Epithelial cell of prostate (primary cell): ENCODE measurements around the gene MRPS2.
"Not testable (repeated sequence)": the region's sequence is repeated elsewhere in the genome, so short reads cannot be mapped to it uniquely, and the experiment has no call there.

Experiments used
- DNase-seq: peaks from one replicate; pipeline ENCODE4 v3.0.0-alpha.2; 2011; ENCODE audit warnings: low read depth, low spot score
- H3K27ac ChIP-seq: fragments of 450-650 bp; 2 replicates; pipeline ENCODE4 v1.5.1; 2017; ENCODE audit warnings: mild to moderate bottlenecking

MRPS2 gene

DNA sequence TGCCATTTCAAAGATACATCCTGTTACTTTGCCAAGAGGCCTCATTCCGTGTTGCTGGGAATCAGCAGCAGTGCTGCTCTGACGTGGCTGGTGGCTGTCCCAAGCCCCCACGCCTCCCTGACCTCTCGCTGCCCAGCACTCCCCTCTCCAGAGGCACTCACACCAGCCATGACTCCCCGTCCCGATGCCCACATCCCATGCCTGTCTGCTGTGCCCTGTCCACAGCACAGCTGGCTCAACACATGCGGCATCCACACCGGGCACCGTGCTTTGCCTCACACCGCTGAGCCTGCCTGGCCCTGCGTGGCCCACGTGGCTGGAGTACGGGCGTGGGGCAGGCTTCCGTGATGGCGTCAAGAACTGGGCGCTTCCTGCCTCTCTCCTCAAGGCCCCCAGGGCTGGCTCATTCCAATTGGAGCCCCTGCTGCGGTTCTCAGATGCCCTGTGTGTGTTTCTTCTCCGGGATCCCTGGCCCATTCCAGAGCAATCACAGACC, 12.9 kb downstream of the MRPS2 start:
- no peak for DNase-seq
- no peak overlapping the region for H3K27ac ChIP-seq

DNA sequence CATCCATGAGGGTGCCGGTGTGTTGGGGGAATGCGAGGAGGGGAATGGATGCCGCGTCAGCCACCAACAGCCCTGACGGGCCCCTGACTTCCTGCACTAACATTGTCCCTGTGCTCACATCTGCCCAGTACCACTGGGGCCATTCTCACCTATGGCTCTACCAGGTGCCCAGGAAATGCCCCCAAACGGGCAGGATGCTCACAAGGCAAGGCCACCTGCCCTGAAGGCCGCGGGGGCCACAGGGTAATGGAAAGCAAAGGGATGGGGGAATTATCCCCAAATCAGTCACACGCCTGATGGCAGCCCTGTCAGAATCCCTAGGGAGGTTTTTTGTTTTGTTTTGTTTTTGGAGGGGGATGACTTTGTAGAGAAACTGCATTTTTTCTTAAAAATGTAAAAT, 13.4 kb downstream of the MRPS2 start:
- DNase-seq, H3K27ac ChIP-seq: not testable (repeated sequence)

DNA sequence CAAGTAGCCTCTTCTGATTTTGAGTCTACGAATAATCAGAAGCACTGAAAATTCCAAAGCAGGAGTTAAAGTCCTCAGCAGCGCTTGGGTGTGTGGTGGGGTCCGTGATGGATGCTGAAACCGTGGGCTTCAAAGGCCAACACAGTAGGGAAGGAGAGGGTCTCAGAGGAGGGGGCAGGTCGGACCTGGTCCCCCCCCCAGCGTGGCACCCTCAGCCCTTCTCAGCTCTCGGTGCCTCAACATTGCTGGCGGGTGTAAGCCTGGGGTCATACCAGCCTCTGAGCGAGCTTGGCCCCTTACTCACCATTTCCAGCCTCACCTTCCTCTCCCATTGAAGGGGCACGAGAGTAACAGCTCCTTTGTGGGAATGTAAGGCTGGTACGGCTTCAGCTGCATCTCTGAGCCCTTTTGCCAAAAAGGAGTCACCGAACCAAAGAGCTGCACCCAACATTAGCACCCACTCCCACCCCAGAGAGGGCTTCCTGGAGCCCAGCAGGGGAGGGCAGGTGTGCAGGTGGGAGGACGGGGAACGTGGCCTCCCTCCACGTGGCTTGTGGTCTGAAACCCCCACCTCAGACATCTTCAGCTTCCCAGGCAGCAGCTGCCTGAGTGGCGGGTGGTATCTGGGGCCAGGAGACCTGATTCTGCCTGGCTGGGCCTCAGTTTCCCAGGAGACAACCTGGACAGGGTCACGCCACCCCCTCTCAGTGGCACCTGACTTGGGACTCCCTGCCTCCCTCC, 14.0 kb downstream of the MRPS2 start:
- no peak for DNase-seq
- no peak overlapping the region for H3K27ac ChIP-seq

DNA sequence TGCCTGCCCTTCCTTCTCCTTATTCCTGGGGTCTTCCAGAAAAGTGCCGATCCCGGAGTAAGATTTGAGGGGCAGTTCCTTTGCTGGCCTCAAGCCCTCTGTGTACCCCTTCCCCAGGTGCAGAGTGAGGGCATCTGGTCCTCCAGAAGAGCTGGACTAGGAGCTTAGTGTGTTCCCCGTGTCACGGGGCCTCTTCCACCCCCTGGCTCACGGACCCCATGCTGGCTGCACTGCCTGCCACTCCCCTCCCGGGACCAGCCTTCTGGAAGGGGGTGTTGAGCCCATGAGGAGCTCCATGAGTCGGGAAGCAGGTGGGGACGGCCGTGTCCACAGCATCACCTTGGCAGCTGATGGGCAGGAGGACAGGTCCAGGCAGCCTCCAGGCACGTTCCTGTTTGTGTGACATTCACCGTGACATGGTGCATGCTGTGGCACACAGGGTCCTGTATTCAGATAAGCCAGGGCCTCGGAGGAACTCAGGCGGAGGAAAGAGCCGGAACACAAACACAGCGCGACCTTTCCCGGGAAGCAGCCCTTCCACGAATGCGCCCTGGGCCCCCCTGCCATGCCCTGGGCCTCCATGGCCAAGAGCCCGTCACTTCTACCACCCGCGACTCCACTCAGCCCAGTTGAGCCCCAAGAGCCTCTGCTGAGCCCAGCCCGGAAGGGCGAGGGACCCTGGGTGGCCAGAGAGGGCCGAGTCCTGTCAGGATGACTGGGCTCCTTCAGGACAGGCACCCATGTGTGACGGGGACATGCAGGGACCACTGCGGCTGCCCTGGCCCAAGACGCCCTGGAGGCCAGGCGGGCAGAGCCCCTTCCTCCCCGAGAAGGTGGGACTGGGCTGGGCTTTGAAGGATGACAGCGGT, 14.8 kb downstream of the MRPS2 start:
- H3K27ac ChIP-seq, result no peak overlapping the region
- no peak for DNase-seq

DNA sequence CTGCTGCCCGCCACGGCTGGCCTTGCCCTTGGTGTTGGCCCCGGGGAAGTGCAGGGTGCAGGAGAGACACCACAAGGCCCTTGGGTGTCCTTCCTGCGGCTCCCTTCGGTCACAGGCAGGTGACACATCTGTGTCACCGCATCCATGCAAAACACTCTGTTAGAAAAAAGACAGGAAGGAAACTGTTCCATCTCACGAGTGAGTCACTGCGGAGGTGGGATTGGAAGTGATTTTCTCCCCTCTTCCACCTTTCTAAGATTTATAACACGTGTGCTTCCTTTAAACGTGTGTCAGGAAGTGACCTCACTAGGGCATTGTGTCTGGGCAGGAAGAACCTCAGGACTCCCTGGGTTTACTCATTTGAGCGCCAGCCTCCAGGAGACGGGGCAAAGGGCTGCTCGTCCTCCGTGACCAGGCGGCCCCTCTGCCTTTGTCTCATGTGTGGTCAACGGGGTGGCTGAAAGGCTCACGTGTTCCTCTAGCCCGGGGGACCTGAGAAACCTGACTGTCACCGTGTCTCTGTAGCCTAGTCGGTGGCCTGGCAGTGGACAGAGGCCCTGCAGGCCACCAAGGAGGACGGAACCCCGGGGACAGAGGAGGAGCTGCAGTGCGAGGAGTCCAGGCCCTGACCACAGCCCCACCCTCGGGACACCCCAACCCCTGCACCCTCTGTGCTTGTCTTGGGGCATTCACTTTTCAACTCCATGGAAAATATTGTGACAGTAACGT, 15.8 kb downstream of the MRPS2 start:
- no peak for DNase-seq
- H3K27ac ChIP-seq, result no peak overlapping the region

DNA sequence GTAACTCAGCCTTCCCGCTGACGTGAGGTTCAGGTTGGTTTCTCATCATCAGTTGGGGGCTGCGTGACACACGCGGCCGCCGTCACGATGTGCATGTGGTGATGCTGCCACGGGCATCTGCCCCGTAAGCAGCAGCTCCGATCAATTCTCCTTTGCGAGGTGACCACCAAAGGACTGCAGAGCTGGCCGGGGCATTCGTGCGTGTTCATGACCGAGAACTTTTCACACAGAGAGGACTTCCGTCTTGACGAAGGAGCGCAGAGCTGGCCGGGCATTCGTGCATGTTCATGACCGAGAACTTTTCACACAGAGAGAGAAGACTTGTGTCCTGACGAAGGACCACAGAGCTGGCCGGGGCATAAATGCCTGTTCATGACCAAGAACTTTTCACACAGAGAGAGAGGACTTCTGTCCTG, 16.9 kb downstream of the MRPS2 start:
- H3K27ac ChIP-seq, result no peak overlapping the region
- no peak for DNase-seq

DNA sequence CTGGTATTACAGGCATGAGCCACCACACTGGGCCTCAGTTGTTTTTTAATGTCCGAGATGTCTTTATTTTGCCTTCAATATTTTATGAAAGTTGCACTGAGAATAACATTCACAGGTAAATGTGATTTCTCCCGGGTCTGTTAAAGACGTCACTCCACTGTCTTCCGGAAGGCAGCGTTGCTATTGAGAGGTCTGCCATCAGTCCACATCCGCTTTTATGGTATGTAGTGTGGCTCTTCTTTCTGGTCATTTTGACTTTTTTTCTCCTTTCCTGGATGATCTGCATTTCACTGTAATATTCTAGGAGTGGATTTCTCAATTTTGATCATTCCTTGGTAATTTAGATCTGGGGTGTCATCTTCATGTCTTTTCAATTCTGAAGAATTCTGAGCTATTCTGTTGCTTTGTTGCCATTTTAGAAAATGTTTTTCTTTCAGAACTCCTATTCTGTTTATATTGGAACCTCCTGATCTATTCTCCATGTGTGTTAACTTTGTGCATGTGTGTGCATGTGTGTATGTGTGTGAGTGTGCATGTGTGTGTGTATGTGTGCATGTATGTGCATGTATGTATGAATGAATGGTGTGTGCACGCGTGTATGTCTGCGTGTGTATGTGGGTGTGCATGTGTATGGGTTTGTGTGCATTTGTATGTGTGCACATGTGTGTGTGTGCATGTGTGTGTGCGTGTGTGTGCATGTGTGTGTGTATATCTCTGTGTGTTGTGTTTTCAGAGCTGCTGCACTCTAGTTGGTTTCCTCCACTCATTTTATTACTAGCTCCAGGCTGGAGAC, 18.9 kb downstream of the MRPS2 start:
- H3K27ac ChIP-seq, result no peak overlapping the region
- DNase-seq, result no peak

DNA sequence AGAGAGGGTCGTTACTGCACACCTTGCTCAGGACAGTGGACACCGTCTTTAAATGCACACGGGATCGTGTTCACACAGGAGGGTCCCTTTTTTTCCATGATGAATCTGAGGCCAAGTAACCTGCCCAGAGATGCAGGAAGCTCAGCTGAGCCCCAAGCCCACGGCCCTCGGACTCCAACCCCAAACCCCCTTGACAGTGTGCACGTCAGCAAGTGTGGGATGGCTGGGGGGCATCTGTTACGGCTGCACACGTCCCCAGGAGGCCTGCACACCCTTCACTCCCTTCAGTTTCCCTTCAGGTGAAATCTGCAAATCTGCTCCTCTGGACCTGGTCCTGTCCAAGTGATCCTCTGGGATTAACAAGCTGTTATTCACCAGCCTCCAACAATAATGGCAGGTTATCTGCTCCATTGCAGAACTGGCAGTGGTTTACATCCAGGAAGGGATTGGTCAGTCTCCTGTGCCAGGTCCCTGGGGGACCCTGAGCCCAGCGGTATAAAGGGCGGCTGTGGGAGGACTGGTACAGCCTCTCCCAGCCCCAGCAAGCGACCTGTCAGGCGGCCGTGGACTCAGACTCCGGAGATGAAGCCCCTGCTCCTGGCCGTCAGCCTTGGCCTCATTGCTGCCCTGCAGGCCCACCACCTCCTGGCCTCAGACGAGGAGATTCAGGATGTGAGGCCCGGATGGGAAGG, 20.6 kb downstream of the MRPS2 start, which contains the start of gene LCN1:
Gene LCN1, plus strand, starts transcription at position 525 of the 692 bp plus-strand sequence. Its CDS starts 58 bp downstream, at position 583.
- H3K27ac ChIP-seq, result no peak within 1 kb of the TSS
- DNase-seq, result no peak

DNA sequence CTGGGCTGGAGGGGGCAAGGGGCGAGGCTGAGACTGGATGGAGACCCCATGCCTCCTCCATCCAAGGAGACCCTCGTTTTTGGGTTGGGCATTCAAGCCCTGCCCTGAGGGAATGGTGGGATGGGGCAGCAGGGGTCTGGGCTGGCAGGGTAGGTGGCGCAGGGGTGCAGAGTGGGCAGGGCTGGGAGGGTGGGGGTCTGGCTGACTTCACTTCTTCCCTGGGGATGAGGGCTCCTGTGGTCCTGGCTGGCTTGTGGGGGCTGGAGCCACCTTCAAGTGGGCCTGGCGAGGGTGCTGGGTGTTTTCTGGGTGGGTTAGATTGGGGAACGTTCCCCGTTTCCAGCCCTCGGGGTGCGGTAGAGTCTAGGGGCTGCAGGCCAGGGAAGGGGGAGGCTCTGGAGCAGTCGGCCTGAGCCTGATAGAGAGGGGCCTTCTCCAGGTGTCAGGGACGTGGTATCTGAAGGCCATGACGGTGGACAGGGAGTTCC, 21.2 kb downstream of the MRPS2 start:
- no peak for DNase-seq
- no peak overlapping the region for H3K27ac ChIP-seq

DNA sequence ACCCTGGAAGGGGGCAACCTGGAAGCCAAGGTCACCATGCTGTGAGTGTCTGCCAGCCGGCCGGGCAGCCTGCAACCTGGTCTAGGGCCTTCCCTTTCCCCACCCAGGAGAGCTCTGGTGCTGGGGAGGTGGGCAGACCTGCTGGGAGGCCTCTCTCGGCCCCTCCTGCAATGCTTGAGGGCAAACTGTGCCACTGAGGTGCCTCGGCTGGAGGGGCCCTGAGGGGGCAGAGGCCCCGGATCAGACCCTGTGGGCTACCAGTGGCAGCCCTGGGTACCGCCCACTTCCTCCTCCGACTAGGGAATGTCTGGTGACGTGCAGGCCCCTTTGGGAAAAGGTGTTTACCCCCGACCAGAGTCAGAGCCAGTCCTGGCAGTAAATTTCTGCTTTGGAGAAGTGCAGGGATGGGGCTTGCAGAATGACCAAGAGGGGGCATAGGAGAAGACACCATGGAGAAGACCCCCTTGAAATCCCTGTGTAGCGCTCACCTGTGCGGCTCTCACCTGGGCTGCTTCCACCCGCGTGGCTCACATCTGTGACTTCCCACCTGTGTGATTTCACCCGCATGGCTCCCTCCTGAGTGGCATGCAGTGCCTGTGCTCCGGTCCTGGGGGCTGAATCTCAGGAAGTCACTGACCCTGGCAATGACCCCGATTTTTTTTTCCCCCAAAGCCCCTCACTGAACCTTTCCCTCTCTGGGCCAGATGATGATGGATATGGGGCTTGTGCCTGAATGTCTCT, 21.8 kb downstream of the MRPS2 start:
- no peak overlapping the region for H3K27ac ChIP-seq
- DNase-seq, result no peak

DNA sequence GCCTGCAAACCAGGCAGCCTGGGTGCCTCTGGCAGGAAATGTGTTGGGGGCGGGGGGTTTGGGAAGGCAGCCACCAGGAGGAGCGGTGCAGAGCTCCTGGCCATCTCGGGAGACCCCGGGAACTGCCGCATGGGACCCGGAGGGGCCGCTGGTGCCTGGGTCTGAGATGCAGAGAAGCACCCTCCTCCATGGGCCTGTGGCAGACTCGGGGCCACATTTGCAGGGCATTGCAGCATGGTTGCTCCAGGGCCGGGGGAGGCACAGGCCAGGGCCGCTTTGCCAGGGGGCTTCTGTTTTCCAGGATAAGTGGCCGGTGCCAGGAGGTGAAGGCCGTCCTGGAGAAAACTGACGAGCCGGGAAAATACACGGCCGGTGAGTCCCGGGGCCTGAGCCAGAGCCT, 22.4 kb downstream of the MRPS2 start:
- no peak overlapping the region for H3K27ac ChIP-seq
- no peak for DNase-seq

DNA sequence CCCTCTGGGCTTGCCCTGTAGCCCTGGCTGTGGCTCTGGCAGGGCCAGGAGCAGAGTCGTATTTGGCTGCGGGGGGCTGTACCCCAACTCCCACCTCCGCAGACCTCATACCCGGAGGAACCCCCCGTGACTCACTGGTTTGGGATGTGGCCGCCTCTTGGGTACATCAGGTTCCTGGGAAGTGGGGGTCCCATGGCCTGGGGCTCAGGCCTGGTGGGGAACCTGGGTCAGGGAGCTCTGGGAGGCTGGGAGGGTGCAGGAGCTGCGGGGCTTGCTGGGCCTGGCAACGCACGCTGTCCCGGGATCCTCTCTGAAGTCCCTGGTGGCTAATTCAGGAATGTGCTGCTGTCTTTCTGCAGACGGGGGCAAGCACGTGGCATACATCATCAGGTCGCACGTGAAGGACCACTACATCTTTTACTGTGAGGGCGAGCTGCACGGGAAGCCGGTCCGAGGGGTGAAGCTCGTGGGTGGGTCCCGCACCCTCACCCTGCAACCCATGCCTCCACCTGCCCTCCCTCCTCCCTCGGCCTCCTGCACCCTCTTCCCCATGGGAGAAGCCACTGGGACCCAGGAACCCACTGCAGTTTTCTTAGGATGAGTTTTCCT, 23.1 kb downstream of the MRPS2 start:
- DNase-seq, result no peak
- no peak overlapping the region for H3K27ac ChIP-seq

DNA sequence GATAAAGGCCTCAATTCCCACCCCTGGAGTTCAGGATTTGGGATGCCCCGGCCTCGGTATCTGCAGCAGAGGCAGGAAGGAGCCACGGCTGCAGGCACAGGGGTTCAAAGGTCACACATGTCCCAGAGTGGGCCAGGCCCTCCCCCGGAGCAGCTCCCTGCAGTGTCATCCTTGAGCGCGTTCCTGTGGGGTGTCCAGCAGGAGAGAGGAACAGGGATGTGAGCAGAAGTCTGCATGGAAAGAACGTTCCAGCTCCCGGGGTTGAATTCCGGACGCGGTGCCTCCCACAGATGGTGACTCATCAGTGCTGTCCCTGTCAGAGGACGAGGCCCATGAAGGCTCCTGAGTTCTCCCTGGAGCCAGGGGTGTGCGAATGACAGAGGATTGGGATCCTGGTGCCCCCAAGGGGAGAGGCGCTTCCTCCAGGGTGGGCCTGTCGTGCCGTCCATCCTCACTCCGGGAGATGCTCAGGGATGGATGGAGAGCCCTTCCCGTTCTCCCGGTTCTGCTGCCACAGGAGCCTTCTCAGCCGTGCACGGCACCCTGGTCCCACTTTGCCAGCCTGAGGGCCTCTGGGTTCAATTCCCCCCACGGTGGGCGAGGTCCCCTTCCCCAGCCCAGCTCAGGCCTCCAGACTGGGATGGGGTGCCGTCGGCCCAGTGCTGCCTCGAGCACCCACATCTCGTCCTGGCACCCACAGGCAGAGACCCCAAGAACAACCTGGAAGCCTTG, 23.8 kb downstream of the MRPS2 start:
- H3K27ac ChIP-seq, result no peak overlapping the region
- DNase-seq, result no peak

DNA sequence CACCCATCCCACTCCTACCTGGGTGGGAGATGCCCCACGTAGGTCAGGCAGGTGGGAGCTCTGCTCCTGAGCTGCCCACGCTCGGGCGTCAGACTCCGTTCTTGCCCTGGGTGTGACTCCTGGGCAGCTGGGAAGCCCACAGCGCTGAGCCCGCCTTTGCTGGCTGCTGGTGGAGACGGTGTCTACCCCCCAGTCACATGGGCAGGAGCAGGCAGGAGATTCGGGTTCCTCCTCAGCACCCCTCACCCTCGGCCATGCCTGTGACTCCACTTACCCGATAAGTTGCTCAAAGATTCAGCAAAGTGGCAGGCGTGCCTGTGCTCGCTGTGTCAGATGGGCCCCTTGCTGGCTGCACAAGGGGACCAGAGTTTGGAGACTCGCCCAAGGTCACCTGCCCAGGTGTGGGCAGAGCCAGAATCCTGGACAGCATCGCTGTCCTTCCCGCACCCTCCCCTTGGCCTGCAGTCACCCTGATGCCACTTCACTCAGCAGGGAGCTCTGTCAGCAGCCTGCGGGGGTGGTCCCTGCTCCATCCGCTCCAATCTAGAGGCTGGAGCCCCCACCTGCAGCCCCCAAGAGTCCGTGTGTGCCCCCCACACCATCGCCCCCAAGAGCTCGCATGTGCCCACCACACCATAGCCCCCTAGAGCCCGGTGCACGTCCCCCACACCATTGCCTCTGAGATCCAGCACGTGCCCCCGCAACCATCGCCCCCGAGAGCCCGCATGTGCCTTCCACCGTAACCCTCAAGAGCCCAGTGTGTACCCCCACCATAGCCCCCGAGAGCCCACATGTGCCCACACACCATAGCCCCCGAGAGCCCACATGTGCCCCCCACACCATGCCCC, 25.0 kb downstream of the MRPS2 start:
- DNase-seq, result no peak

DNA sequence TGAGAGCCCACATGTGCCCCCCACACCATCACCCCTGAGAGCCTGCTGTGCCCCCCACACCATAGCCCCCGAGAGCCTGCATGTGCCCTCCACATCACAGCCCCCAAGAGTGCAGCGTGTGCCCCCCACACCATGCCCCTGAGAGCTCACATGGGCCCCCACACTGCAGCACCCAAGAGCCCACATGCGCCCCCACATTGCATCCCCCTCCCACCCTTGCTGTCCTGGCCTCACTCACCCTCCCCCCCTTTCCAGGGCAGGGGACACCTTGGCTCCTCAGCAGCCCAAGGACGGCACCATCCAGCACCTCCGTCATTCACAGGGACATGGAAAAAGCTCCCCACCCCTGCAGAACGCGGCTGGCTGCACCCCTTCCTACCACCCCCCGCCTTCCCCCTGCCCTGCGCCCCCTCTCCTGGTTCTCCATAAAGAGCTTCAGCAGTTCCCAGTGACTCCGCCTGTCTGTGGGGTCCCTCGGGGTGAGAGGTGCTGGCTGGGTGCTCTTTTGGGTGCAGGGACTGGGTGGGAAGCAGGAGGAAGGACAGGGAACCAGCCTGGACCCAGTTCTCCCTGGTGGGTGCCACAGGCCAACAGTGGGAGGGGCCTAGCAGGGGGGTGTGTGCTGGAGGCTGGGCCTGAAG, 25.7 kb downstream of the MRPS2 start:
- no peak for DNase-seq

More for the DNA sequence above, 25.0 kb downstream of the MRPS2 start:
- H3K27ac ChIP-seq, result no peak overlapping the region

More for the DNA sequence above, 25.7 kb downstream of the MRPS2 start:
- H3K27ac ChIP-seq, result no peak overlapping the region
